Measurements from ENCODE around the gene MAEL.
"Not testable (repeated sequence)": the region's sequence is repeated elsewhere in the genome, so short reads cannot be mapped to it uniquely, and the experiment has no call there.

Gene MAEL

DNA sequence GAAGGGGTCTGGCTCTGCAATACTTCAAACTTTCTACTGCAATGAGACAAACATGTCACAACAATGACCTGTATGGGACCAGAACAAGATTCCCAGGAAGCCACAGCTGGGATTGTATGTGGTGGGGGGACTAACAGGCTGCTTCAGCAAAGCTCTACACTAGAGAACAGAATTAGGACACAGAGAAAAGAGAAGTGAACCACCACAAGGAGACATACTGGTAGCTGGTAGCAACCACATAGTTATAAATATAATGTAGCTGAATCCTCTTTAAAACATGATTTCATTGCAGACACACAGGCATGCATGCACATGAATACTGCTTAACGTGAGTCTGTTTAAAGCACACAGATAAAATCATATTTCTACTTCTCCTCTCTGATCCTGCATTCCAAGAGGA, 10.3 kb upstream of the MAEL start:
- DNase-seq, result no peak

DNA sequence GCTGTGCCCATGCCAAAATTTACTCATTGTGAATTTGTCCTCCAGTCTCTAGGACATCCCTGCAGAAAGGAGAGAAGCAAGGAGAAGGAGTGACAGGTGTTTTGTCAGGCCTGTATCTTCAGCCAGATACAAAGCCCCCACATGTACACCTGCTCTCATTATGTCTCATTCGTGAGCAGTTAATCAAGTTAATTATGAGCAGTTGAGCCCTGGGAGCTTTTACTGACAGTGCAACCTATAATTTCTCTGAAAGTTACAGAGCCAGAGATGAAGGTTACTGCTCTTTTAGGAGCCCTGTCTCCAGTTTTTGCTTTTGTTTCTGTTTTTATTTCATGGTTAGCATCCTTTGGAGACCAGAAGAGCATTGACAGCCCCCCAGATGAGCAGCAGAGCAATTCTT, 8.7 kb upstream of the MAEL start:
- DNase-seq, result no peak

DNA sequence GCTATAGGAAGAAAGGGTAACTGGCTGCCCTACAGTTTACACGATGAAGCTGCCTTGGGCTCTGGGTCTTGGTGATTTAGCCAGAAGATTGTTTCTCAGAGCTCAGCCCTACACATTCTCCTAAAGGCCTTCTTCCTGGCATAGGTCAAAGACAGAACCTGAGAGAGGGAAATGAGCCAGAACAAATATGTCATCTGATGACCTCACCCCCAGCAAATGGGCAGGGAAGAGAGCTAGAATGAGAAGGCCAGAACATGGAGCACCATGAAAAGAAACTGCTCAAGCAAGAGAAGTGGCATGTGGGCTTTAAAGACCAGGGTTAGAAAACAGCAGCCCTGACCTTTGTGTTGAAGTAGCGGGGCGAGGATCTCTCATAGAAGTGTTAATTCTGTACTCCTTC, 8.3 kb upstream of the MAEL start:
- peak; percentile 13 for DNase-seq

DNA sequence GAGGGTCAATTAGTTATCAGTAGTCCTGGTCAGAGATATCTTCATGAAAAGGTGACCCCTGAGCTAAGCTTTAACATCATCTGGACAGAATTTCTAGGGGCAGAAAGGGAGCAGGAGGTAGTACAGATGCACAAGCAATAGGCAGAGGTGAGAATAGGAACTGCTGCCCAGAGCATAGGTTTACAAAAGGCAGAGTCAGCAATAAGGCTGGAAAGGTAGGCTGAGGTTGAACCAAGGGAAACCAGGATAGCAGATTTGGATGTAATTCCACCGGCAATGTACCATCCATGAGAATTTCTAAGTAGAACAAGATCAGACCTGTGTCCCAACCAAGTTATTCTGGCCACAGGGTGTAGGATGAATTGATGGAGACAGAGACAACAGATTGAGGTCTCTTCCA, 7.5 kb upstream of the MAEL start:
- no peak for DNase-seq

DNA sequence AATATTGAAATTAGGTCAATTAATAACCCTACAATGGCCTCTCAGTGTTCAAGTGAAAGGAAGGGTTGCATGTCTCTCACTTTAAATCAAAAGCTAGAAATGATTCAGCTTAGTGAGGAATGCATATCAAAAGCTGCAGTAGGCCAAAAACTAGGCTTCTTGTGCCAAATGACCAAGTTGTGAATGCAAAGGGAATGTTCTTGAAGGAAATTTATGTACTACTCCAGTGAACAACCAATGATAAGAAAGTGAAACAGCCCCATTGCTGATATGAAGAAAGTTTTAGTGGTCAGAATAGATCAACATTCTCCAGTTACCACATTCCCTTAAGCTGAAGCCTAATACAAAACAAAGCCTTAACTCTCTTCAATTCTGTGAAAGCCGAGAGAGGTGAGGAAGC, 10.0 kb downstream of the MAEL start:
- DNase-seq, result no peak

DNA sequence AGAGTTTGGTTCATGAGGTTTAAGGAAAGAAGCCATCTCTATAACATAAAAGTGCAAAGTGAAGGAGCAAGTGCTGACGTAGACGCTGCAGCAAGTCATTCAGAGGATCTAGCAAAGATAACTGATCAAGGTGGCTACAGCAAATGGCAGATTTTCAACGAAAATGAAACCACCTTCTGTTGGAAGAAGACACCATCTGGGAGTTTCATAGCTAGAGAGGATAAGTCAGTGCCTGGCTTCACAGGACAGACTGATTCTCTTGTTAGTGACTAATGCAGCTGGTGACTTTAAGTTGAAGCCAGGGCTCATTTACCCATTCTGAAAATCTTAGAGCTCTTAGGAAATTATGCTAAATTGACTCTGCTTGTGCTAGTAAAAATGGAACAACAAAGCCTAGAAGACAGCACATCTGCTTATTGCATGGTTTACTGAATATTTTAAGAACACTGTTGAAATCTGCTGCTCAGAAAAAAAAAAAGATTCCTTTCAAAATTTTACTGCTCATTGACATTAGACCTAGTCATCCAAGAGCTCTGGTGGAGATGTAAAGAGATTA, 10.5 kb downstream of the MAEL start:
- no peak for DNase-seq

DNA sequence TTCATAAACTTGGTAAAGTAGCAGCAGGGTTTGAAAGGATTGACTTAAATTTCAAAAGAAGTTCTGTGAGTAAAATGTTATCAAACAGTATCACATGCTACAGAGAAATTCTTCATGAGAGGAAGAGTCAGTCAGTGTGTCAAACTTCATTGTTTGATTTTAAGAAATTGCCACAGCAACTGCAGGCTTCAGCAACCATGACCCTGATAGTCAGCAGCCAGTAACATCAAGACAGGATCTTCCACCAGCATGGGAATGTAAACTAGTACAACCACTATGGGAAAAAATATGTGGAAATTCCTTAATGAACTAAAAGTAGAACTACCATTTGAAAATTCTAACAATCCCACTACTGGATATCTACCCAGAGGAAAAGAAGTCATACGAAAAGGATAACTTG, 11.5 kb downstream of the MAEL start:
- no peak for DNase-seq

DNA sequence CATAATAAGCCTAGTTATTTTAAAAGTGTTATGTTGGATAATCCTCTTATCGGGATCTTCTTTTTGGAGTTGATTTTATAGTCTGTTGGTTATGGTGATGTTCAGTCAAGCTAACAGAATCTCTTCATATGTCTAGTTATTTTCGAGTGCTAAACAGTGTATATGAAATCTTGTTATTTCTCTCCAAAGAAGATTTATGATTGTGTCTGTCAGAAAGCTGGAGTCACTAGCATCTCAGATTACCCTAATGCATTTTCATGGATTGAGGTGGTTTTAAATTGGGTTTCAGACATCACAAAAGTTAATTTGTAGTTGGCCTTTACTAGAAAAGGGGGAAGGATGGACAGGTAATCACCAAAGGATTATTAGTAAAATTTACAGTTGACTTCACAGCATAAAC, 13.3 kb downstream of the MAEL start:
- no peak for DNase-seq

DNA sequence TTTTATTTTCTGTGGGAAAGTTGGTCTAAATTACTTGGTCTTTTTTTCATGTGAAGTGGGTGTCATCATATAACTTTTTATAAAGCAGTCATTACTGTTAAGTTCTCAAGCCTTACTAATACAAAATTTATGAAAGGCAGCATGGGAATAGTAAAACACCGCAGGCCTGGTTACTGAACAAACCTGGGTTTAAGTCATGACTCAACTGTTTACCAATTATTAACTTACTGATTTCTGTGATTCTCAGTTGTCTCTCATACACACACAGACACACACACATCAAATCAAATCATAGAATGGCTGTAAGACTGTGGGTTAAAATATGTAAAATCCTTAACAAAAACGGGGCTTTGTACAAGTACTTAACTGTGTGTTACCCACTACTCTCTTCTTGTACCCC, 14.6 kb downstream of the MAEL start:
- DNase-seq, result no peak

DNA sequence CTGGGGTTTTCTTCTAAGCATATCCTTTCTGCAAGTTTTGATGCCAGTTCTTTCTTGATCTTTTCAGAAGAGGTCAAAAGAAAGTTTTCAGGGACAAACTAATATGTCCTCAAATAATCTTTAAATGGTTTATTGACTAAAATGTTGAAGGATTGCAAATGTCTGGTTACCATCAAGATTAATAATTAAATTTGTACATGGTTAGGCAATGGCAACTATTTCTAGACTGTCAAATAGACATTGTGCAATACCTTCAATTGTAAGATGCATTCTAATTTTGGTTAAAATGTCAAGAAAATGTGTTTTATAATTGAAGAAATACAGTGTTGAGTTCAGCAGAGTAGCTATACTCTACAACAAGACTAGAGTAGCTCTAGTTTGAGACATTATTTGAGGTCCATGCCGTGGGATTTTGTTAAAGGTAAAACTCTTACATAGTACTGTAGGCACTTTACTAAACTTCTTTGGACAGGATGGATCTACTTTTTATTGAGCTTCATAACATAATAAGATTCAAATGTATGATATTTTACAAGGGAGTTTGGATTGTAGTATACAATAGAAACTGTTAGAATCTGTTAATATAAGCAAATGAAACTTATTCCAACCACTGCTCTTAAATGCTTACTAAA, 22.6 kb downstream of the MAEL start:
- DNase-seq, result no peak

DNA sequence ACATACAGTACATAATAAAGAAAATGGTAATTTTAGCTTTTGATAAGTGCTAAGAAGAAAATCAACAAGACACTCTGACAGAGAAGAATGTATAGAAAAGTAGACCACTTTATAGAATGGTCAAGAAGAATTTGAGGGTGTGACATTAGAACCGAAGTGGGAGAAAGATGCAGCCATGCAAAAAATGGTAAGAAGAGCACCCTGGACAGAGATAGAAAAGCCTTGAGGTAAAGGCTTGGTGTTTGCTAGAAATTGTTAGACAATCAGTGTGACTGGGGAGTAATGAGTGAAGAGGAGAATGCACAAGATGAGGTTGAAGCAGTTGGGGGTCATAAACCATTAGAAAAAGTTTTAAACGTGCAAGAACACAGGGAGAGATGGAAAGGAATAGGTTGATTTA, 23.5 kb downstream of the MAEL start:
- DNase-seq, result no peak

DNA sequence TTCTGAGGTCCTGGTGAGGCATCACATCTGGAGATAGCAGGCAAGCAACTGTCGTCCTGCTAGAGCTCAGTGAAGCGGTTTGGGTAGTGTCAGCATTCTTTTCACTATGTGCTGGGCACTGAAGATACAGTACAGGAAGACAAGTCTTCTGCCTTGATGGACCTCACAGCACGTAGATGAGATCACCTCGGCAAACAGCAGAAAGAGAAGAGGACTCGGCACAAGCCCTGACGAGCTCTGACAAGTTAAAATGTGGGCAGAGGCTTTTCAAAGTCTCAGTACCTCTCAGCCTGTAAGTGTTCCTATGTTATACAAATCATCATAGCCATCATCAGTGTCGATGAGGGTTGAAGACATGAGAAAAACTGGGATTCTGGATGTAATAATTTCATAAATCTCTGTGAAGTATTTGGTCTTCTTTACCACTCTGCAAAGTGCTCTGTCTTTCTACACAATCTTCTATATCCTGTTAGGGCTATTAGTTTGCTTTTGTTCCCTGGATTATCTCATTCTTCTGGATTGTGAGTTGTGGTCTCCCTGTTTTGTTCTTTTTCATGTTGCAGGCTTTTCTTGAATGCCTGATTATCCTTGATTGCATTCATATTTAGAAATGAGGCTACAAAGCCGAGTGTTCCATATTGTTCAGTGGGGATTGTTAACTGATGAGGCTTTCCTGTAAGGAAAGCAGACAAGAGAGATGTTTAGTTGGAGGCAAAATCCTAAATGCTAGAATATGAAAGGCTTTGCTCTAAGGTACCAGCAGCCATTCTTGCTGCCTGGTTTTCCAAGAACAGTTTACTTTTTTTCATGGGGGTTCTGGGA, 24.2 kb downstream of the MAEL start:
- DNase-seq, result no peak

DNA sequence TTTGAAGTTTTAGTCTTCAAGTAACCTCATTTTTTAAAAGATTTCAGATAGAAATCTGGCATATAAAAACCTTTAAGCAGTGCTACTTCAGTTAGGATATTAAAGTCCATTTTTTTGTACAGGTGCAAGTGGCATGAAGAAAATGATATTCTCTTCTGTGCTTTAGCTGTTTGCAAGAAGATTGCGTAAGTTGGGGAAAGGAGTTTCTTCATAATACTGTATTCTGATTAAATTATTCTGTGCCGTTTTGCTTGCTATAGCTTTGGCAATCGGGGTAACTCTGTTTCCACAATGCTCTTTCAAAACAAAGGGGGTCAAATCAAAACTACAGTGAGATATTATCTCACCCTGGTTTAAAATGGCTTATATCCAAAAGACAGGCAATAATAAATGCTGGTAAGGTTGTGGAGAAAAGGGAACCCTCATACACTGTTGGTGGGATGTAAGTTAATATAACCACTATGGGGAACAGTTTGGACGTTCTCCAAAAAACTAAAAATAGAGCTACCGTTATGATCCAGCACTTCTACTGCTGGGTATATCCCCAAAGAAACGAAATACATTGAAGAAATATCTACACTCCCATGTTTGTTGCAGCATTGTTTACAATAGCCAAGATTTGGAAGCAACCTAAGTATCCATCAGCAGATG, 27.1 kb downstream of the MAEL start:
- no peak for DNase-seq

DNA sequence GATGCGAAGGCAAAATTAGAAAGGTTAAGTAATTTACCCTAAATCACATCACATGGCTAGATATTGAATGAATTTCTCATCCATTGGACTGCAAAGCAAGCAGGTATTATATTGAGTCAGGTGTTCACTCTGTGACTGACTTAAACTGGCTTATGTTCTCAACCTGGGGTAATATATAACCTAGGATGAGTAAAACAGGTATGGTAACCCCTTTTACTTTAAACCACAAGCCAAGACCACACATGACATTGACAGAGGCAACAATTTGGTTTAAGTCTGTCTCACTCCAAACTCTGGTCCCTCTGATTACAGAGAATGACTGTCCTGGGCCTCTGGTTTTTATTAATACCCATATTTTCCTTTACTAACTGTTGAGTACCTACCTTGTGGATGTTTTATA, 33.3 kb downstream of the MAEL start:
- DNase-seq, result no peak

DNA sequence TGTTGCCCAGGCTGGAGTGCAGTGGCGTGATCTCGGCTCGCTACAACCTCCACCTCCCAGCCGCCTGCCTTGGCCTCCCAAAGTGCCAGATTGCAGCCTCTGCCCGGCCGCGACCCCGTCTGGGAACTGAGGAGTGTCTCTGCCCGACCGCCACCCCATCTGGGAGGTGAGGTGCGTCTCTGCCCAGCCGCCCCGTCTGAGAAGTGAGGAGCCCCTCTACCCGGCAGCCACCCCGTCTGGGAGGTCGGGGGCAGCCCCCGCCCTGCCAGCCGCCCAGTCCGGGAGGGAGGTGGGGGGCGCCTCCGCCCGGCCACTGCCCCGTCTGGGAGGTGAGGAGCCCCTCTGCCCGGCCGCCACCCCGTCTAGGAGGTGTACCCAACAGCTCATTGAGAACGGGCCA, 40.5 kb downstream of the MAEL start:
- not testable (repeated sequence) for DNase-seq

DNA sequence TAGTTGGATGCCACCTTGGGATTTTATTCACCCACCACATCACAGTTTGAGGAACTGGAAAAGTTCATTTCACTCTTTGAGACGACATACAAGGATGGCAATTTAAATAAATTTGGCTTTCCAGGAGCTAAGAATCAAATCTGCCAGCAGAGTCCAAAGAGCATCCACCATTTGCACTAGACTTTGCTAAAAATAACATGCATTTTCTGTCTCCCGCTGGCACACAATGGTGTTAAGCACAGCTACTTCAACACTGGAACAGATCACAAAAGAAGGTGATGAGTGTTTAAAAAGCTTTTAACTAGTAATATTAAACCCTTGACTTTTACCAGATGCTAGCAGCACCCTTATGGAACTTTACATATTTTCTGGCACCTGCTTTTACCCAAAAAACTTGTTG, 44.6 kb downstream of the MAEL start:
- no peak for DNase-seq

DNA sequence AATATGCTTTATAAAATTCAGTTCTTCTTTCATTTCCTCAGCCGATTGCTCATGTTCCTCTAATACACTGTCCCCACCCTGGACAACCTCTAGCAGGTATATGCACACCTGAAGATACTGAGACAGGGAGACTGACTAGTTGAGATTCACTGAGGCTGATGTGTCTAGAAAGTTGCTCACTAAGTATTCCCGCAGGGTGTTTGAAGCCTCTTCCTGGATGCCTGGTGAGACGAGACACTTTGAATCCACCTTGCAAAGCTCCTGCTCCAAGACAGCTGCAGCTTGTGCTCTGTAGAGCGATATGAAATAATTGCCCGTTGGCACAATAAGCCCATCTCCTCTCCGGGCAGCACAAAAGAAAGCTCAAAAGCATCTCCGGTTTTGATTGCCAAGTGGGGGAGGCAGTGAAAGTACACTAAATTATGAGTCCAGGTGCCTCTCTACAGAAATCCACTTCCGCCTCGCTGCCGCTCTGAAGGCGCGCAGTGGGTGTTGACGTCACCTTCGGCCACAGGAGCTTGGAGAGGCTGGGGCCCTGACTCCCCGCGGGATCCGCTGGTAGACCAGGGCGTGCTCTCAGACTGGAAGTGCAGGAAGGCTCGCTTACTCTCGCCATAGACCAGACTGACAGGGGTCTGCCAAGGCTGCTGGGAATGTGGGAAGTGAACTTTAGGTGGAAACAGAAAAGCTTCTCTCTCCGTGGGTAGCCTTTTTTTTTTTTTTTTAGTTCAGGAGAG, 54.8 kb downstream of the MAEL start:
- peak; percentile 70 for DNase-seq

DNA sequence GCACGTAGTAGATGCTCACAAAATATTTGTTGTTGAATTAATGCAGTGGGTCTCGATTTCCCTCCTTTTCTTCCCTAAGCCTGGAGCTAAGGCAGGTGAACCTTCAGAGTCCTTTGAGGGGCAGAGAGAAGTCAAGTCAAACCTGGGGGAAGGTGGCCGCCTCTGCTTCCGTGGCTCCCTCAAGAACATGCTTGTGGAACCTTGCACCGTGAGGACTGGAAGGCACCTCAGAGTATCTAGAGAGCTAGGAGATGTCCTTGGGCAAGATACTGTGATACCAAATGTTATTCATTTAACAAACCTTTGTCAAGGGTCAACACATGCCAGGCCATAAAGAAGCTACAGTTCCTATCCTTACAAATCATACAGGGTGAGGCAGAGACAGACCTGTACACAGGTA, 62.8 kb downstream of the MAEL start:
- no peak for DNase-seq

DNA sequence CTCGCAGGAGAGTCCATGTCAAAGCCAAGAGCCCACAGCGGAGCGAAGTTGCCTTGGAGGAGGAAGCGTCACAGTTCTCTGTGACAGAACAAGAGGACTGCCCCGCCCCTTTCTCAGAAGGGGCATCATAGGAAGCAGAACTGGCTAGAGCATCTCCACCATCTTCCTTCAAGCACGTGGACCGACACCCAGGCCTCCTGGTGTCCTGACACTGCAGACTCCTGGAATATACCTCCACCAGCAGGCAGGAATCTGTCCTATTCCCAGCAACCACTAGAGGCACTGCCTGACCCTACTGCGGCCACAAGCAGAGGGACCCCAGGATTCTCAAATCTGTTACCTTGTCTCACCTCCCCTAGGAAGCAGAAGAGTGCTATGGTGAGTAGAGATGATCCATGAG, 63.3 kb downstream of the MAEL start:
- DNase-seq, result no peak

DNA sequence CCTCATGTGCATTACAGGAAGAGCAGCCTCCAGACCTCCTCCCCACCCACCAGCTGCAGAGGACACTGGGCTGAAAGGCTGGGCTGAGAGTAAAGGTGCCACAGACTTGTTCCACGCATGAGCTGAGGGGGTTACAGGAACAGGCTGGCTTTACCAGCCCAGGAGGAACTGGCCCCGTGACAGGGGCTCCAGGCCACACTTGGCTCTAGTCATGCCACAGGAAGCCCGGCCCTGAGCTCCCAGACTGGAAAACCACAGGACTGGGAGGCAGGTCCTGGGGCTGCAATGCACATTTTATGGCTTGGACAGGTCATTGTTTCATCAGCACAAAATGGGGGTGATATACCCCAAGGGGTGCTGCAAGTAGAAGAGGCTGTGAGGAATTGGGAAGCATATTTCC, 65.5 kb downstream of the MAEL start:
- no peak for DNase-seq

DNA sequence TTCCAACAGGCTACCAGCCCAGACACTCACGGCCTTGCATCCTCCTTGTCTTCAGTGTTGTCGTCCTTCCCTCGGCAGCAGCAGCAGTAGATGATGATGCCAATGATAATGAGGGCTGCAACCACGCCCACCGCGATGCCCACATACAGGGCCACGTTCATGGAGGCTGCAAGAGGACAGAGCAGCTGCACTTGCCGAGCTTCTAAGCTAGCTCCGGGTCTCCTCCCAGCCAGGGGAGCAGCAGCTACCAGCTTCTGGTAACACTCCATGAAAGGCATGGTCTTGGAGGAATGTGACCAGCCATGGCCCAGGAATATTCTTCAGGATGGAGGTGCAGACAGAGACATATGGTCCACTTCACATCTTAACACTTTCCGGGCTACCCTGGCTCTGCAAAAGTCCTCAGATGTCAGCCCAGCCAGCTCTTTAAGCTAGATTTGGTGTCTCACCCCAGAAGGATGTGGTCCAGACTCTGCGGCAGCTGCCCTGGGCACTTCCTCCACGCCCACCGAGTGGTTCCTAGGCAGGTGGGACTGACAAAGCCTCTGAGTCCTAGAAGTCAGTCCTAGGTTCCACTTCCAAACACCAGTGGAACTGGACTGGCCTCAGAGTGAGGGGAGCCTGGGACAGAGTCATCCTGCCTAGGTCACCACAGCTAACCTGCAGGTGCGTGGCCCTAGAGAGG, 66.0 kb downstream of the MAEL start:
- DNase-seq, result no peak

DNA sequence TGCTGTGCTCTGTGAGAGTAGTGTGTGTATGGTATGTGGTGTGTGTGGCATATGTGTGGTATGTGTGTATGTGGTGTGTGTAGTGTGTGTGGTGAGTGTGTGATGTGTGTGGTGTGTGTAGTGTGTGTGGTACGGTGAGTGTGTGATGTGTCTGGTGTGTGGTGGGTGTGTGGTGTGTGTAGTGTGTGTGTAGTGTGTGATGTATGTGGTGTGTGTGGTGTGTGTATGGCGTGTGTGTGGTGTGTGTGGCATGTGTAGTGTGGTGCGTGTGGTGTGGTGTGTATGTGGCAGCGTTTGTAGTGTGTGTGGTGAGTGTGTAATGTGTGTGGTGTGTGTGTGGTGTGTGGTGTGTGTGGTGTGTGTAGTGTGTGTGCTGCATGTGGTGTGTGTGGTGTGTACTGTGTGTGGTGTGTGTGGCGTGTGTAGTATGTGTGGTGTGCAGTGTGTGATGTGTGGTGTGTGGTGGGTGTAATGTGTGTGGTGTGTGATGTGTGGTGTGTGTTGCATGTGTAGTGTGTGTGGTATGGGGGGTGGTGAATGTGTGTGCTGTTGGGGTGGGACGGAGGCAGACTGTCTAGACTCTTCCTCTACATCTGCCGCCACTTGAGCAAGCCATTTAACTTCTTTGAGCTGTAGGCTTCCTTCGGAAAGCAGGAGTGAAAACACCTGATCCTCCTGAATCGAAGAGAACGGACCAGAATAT, 67.6 kb downstream of the MAEL start:
- DNase-seq, result no peak
